ENCODE measurements around the gene BCR.

GRCh38 chr22:23302171-23303002, 122.1 kb downstream of the BCR start:
- TF ChIP-seq CTCF (IDR thresholded peaks at IDR 0.05): no peak
- TF ChIP-seq POLR2AphosphoS5 (IDR thresholded peaks at IDR 0.05): no peak
